PC-3 (cell line): ENCODE data around the gene LCE6A. TPM values are rescaled to one million over a fixed set of nuclear protein-coding genes. Genes with fewer than 3 reads are reported as not detected.

ENCODE experiments used
- ATAC-seq: fragments of 200-7000 bp; cut with Tn5 transposase; 2 replicates; pipeline ENCODE4 v1.9.1; 2020; ENCODE audit warnings: mild to moderate bottlenecking, moderate library complexity
- BruUV-seq: library from RNA; stranded (reverse); fragments of 400-500 nt; replicated peaks from 2 replicates; lab custom pipeline; 2021; lab: Mats Ljungman, UMichigan
- CTCF ChIA-PET: fragments of 300-600 bp; sonication (Branson Sonifier 250); formaldehyde crosslinking; loops from one replicate; lab custom pipeline; 2022; ENCODE audit warnings: antibody characterized with exemption; lab: Charles Lee
- POLR2A ChIA-PET: fragments of 300-600 bp; sonication (Branson Sonifier 250); formaldehyde crosslinking; loops from one replicate; lab custom pipeline; 2022; ENCODE audit warnings: antibody characterized with exemption; ENCODE audit not compliant: unreplicated experiment; lab: Charles Lee
- DNase-seq: peaks from one replicate; pipeline ENCODE4 v3.0.0-alpha.2; 2015
- H2AFZ ChIP-seq: fragments of 300-600 bp; sonication (generic); 2 replicates; pipeline ENCODE4 v1.6.0; 2016; ENCODE audit warnings: antibody characterized with exemption, low read length
- H3F3A ChIP-seq: fragments of 300-600 bp; sonication (generic); one replicate; pipeline ENCODE4 v1.6.0; 2017; ENCODE audit warnings: antibody characterized with exemption, low read length, control low read depth, mild to moderate bottlenecking; ENCODE audit not compliant: unreplicated experiment
- H3K27ac ChIP-seq: fragments of 300-600 bp; sonication (generic); 2 replicates; pipeline ENCODE4 v1.5.1; 2016; ENCODE audit warnings: mild to moderate bottlenecking, low read length
- H3K27me3 ChIP-seq: fragments of 300-600 bp; sonication (generic); 2 replicates; pipeline ENCODE4 v1.6.1; 2016; ENCODE audit warnings: low read length, mixed read lengths
- H3K36me3 ChIP-seq: fragments of 300-600 bp; sonication (generic); 2 replicates; pipeline ENCODE4 v1.6.1; 2016; ENCODE audit warnings: low read depth, mixed run types, low read length, mixed read lengths
- H3K4me1 ChIP-seq: fragments of 300-600 bp; sonication (generic); 2 replicates; pipeline ENCODE4 v1.5.1; 2016; ENCODE audit warnings: low read length; ENCODE audit not compliant: insufficient read depth
- H3K4me2 ChIP-seq: fragments of 300-600 bp; sonication (generic); 2 replicates; pipeline ENCODE4 v1.6.0; 2016; ENCODE audit warnings: low read length
- H3K4me3 ChIP-seq: fragments of 300-600 bp; sonication (generic); 2 replicates; pipeline ENCODE4 v1.5.1; 2016; ENCODE audit warnings: mild to moderate bottlenecking, low read length, mixed read lengths
- H3K79me2 ChIP-seq: fragments of 300-600 bp; sonication (generic); 2 replicates; pipeline ENCODE4 v1.6.1; 2017; ENCODE audit warnings: low read length, mixed read lengths
- H3K9ac ChIP-seq: fragments of 300-600 bp; sonication (generic); 2 replicates; pipeline ENCODE4 v1.6.0; 2016; ENCODE audit warnings: mild to moderate bottlenecking, low read length
- H3K9me2 ChIP-seq: fragments of 300-600 bp; sonication (generic); replicated peaks from 2 replicates; pipeline ENCODE4 v1.6.1; 2016; ENCODE audit warnings: mixed run types, low read length, mixed read lengths
- H3K9me3 ChIP-seq: fragments of 300-600 bp; sonication (generic); 2 replicates; pipeline ENCODE4 v1.6.1; 2016; ENCODE audit warnings: low read length, mixed read lengths
- H4K20me1 ChIP-seq: fragments of 300-600 bp; sonication (generic); 2 replicates; pipeline ENCODE4 v1.6.1; 2016; ENCODE audit warnings: low read length, mixed read lengths
- EZH2 ChIP-seq: fragments of 300-600 bp; sonication (generic); IDR thresholded peaks from one replicate; pipeline ENCODE4 v1.6.1; 2017; ENCODE audit warnings: antibody characterized with exemption, mild to moderate bottlenecking, low read length; ENCODE audit not compliant: unreplicated experiment
- EZH2phosphoT487 ChIP-seq: fragments of 300-600 bp; sonication (generic); IDR thresholded peaks from 2 replicates; pipeline ENCODE4 v1.6.1; 2018; ENCODE audit warnings: mild to moderate bottlenecking, antibody characterized with exemption, low read length, borderline replicate concordance
- intact Hi-C: fragments of 100-400 bp; cut with micrococcal nuclease; formaldehyde crosslinking; loops from 2 replicates; pipeline ENCODE4 v1.9.0; 2023
- total RNA-seq: library from RNA; depleted of rRNA; stranded (reverse); fragments of >200 nt; gene quantifications from 2 replicates; pipeline ENCODE4 v1.2.3, GENCODE V29; 2014
- TF ChIP-seq, protein P1 (sequence below): fragments of 300-600 bp; sonication (generic); conservative IDR thresholded peaks from 2 replicates; pipeline ENCODE4 v1.5.1; 2017; ENCODE audit warnings: antibody characterized with exemption, low read depth, mild to moderate bottlenecking, low read length

Gene LCE6A
- total RNA-seq, 1 experiment from 2014 or later: not detected

DNA sequence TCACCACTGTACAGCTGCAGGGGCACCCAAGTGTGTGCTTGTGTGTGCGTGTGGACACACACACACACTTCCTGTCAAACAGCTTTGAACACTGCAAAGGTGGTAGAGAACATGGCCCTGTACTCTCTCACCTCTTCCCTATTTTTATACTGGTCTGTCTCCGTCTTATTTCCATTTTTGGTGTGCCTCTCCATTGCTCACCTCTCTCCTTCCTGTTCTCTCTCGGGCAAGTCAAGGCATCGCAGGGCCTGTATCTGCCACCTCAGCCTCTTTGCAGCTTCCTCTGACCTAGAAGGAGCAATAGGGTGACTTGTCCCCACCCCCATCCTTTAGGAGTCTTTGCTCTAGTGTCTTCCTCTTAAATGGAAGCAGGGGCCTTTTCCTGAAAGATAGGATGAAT lies 37.7 kb downstream of the LCE6A start:
- BruUV-seq: no TSS peak
- POLR2A ChIA-PET: no interaction called here
- Histone ChIP-seq H3K4me1 (no peaks in the 10 kb centered on the region), H3K4me3 (no peak overlapping the region), H2AFZ (no peak overlapping the region), H3K9me2 (no peaks in the 10 kb centered on the region), H3K36me3 (no peaks in the 10 kb centered on the region), H3K9ac (no peak overlapping the region), H3K79me2 (no peaks in the 10 kb centered on the region), H3K9me3 (no peaks in the 10 kb centered on the region), H3F3A (no peaks in the 10 kb centered on the region), H3K27me3 (no peaks in the 10 kb centered on the region), H3K27ac (no peak overlapping the region), H4K20me1 (no peaks in the 10 kb centered on the region), H3K4me2 (no peak overlapping the region)
- ATAC-seq: no peak
- DNase-seq: no peak
- CTCF ChIA-PET: no interaction called here
- TF ChIP-seq EZH2 (no peak), EZH2phosphoT487 (no peak)
- TF ChIP-seq, protein P1, sequence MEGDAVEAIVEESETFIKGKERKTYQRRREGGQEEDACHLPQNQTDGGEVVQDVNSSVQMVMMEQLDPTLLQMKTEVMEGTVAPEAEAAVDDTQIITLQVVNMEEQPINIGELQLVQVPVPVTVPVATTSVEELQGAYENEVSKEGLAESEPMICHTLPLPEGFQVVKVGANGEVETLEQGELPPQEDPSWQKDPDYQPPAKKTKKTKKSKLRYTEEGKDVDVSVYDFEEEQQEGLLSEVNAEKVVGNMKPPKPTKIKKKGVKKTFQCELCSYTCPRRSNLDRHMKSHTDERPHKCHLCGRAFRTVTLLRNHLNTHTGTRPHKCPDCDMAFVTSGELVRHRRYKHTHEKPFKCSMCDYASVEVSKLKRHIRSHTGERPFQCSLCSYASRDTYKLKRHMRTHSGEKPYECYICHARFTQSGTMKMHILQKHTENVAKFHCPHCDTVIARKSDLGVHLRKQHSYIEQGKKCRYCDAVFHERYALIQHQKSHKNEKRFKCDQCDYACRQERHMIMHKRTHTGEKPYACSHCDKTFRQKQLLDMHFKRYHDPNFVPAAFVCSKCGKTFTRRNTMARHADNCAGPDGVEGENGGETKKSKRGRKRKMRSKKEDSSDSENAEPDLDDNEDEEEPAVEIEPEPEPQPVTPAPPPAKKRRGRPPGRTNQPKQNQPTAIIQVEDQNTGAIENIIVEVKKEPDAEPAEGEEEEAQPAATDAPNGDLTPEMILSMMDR: no peak
- intact Hi-C loops: no loop called here

DNA sequence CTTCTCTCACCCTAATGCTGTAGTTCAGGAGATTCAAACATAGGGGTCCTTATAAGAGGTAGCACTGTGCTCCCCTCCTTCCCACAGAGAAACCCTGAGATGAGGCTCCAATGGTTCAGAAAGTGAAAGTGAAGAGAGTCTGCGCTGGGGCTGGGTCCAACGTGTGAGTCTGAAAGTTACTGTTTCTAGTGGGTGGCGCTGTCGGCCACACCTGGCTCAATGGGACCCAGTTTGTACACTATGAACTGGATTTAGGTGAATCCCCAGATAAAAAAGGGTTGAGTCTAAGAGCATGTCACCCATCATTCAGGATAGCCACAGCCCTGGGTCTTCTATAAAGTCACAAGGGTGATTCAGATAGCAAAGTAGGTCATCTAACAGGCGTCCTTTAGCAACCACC lies 38.3 kb downstream of the LCE6A start:
- intact Hi-C loops: no loop called here
- no peak overlapping the region for H3K4me3 ChIP-seq

DNA sequence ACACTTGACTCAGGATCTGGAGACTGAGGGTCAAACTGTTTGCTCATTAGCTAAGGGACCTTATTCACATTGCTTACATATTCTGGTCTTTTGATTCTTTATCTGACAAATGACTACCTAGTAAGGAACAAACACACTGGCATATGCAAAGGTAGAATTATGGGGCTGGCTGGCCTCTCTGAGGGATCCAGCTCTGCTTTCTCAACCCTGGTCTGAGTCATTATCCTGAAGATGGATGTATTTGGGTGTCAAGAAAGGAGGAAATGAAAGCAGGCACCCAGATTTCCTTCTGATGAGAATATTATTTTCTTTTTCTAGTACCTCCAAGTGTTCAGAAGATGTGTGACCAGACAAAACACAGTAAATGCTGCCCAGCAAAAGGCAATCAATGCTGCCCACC lies 41.4 kb downstream of the LCE6A start:
- ATAC-seq (no peak), DNase-seq (no peak)
- no peak overlapping the region for H3K9ac ChIP-seq
- no peaks in the 10 kb centered on the region for H3F3A ChIP-seq
- no TSS peak for BruUV-seq
- H3K36me3 ChIP-seq: no peaks in the 10 kb centered on the region
- ChIA-PET CTCF (no interaction called here), POLR2A (no interaction called here)
- peaks cover 7% of the 10 kb centered on the region; the same call in 1 of the 2 replicates for H3K4me1 ChIP-seq
- no peaks in the 10 kb centered on the region for H3K27me3 ChIP-seq
- TF ChIP-seq EZH2 (no peak), EZH2phosphoT487 (no peak)
- TF ChIP-seq, protein P1: no peak
- H3K79me2 ChIP-seq: no peaks in the 10 kb centered on the region
- H3K4me2 ChIP-seq: no peak overlapping the region
- no peaks in the 10 kb centered on the region for H3K9me3 ChIP-seq
- intact Hi-C loops: no loop called here
- no peaks in the 10 kb centered on the region for H4K20me1 ChIP-seq
- H2AFZ ChIP-seq: no peak overlapping the region
- H3K9me2 ChIP-seq: no peaks in the 10 kb centered on the region
- no peak overlapping the region for H3K27ac ChIP-seq
- no peak overlapping the region for H3K4me3 ChIP-seq

More for the DNA sequence above, 38.3 kb downstream of the LCE6A start:
- H3K4me1 ChIP-seq: no peaks in the 10 kb centered on the region
- no TSS peak for BruUV-seq
- no peaks in the 10 kb centered on the region for H3K9me2 ChIP-seq
- DNase-seq: no peak
- H3K4me2 ChIP-seq: no peak overlapping the region
- POLR2A ChIA-PET: no interaction called here
- no peak for ATAC-seq
- CTCF ChIA-PET: no interaction called here
- H3K27me3 ChIP-seq: no peaks in the 10 kb centered on the region
- no peak for TF ChIP-seq EZH2
- no peak for TF ChIP-seq EZH2phosphoT487
- TF ChIP-seq, protein P1: no peak
- H4K20me1 ChIP-seq: no peaks in the 10 kb centered on the region
- no peaks in the 10 kb centered on the region for H3K79me2 ChIP-seq
- no peak overlapping the region for H2AFZ ChIP-seq
- H3F3A ChIP-seq: no peaks in the 10 kb centered on the region
- no peaks in the 10 kb centered on the region for H3K9me3 ChIP-seq
- H3K9ac ChIP-seq: no peak overlapping the region
- no peaks in the 10 kb centered on the region for H3K36me3 ChIP-seq
- no peak overlapping the region for H3K27ac ChIP-seq
